SW 1271 (cell line): ENCODE data around the gene NCAM1.

Experiments
- DNase-seq, 2 experiments: peaks; one replicate each; lab custom pipeline; 2025; lab: John Stamatoyannopoulos, UW

The NCAM1 gene

DNA sequence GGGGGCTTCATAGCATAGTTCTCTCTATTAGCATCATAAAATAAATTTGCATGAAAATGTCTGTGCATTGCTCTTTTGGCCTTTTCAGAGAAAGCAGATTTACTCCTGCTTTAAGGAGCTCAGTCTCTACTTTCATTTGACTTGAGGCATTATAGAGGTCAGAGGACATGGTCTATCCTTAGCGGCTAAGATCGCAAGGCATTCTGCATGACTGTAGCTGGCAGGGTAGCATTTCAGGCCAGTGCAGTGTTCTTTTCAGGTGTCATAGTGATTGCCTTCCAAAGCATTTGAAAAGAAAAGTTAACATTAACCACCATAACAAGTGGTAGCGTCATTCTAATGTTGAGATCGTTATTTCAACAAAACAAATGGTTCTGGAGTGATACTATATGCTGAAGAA lies 126.5 kb downstream of the NCAM1 start:
- no peak for DNase-seq

DNA sequence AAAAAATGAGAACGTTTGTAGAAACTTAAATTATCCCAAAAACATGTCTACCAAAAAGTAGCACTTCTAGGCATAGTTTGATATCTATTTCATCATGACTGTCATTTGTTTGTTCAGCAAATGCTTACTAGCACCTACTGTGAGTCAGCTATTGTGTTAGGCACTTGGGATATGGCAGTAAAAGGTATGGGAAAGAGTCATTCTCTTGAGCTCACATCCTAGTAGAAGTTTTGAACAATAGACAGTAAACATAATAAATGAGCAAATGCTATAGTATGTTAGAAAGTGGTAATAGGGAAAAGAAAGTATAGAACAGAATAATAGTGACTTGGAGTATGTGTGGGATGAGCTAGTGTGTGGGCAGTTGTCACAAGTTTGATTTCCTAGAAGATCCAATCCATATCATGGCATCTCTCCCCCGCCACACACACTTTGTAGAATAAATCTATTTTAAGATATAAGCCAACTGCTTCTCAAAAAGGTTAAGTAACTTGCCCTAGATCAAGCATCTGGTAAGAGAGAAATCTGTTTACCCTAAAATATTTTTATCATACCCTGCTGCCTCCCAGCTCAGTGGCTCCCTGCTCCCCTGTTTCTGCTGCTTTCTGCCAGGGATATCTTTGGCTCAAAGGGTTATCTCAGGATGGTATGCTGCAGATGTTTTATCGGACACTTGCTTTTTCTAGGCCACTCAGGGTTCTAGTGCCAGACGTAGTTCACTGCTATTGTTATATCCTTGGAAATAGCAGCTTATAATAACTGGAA lies 129.7 kb downstream of the NCAM1 start:
- DNase-seq: no peak

DNA sequence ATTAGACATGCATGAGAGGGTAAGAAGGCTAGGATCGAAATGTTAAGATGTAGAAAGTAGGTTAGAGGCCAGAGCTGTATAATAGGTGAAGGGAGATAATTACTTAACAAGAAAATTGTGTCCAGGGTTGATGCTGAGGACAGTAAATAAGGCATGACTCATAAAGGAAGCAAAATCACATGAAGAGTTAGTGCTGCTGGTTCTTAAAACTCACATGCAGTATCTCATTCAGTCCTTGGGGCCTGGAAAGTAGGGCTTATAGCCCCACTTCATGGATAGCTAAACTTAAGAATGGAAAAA lies 130.2 kb downstream of the NCAM1 start:
- no peak for DNase-seq

DNA sequence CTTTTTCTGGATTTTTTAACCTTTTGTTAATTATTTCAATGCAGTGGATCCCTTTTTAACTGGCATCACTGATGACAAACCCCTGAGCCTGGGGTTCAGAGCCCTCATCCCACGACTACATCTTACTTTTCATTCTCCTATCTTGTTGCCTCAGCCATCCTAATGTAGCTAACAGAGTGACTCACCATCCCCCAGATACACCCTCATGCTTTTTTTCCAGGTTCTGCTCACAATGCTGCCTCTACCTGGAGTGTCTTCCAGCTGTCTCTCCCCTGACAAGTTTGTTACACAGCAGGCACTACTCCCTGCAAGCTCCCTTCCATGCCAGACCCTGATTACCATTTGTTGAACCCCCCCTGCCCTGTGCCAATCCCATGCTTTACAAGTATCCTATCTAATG lies 135.4 kb downstream of the NCAM1 start:
- DNase-seq: no peak

DNA sequence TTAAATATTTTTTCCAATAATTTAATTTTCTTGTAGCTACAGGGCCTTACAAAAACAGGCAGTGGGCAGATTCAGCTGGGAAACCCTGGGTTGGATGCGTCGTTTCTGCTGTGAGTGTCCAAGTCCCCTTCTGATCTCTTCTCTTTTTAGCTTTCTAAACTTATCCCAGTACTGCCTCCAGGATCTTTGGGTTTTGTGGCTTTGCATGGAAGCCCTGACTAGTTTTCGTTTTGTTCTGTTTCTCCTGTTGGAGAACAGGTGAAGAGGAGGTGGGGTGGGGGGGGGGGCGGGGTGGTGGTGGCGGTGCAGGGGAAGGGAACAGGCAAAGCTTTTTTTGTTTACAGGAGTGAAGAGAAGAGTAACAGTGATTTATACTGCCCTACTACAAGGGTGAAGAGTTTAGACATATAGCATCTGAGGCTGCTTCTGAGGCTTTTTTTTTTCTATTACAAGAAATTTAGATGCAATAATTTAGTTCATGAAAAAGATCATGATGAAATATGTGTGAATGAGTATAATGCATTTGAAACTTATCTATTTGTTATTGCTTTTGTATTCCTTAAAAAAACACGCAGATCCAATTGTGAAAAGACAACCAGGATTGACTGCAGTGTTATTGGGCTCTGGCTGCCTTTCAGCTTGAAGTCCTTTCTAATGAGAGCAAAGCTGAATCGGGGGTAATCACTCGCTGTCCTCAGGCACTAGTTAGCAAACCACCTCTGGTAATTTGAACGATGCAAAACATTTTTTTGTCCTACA lies 142.9 kb downstream of the NCAM1 start:
- DNase-seq: no peak

DNA sequence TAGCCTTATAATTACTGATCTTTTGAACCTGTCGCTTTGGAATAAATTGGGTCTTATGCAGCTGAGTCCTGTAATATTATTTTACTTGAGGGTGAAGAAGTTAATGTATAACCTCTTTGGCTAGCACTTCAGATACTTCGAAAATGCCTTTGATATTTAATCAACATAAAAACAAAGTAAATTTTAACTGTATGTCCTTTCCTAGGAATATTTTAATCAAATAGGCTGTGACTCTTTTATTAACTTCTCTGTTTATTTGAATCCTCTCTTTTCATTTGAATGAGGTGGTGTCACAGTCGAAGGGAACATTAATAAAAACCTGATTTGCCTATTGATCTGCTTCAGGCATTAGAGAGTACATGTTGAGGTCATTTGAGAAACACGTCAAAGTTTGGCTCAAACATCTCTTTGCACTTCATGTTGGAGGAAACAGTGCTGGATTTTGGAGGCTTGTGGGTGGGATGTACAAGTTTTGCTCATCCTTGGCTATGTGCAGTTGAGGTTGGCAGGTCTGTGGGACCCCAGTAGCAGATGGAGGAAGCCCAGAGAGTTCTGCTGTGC lies 143.6 kb downstream of the NCAM1 start:
- DNase-seq: no peak

DNA sequence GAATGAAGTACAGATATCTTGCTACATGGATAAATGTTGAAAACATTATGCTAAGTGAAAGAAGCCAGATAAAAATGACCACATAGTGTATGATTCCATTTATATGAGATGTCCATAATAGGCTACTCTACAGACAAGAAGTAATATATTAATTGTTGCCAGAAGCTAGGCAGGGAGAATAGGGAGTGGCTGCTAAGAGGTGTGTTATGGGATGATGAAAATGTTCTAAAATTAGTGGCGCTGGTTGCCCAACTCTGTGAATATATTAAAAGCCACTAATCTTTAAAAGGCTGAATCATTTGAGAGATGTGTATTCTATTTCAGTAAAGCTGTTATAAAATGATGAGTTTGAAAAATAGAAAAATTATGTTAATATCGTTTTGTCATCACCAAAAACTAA lies 144.4 kb downstream of the NCAM1 start:
- no peak for DNase-seq

DNA sequence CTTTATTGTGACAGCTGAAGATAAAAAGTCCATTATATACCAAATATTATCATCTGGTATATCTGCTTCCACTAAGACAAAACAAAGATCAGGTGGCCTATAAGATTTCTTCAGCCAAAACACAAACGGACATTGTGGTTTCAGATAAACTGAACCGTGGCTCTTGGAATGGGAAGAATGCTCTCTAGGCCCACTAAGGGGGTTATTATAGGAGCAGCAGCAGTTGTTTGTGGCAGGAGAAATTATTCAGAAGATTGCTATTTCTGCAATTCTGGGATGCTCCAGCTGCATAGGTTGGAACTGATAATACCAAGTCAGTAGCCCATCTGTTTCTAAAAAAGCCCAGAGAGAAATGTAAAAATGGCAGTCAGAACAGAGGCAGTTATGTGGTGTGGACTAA lies 145.3 kb downstream of the NCAM1 start:
- peak; percentile 19 to 77 for DNase-seq

DNA sequence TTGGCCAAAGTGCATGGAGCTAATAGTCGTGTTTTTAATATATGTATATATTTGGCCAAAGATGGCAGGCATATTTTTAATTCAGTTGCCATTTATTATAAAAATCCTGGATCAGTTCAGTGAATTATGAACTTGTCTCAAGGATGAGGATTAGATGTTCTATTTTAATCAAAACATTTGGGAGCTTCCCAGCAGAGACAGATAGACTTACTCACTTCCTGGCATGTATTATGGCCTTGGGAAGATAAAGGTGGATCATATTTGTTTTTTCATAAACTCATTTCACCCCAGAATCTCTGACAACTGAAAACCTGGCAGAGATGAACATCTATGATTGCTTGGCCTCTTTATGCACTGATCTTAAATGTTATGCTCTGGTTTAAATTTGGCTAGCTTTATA lies 148.8 kb downstream of the NCAM1 start:
- no peak for DNase-seq

DNA sequence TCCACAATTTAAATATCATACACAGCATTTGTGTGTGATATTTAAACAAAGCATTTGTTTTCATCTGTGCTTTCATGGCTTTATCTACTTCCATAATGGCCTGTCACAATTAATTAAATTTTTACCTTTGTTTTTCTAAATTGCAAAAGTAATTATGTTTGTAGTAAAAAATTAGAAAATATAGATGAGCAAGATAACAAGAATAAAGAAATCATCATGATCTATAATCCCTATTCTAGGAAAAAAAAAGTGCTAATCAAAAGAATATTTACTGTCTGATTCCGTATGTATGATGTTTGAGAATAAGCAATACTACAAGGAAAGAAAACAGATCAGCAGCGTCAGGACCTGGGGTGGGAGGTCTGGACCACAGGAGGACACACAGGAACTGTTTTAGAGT lies 149.9 kb downstream of the NCAM1 start:
- DNase-seq: no peak

DNA sequence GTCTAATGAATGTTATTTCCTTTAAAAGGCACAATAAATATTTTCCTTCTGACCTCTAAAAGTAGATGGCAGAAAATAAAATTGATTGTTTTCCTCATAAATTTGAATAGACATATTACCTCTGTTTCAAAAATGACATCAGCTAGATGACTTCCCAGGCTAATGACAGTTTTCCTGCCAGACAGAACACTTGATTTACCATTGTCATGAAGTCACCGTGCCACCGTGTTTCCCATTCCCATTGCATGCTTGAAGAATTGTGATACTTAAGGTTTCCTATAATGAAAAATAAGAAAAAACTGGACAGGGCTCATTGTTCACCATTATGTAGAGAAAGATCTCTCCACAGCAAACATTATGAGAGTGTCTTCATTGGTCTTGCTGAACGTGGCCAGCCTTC lies 151.1 kb downstream of the NCAM1 start:
- no peak for DNase-seq

DNA sequence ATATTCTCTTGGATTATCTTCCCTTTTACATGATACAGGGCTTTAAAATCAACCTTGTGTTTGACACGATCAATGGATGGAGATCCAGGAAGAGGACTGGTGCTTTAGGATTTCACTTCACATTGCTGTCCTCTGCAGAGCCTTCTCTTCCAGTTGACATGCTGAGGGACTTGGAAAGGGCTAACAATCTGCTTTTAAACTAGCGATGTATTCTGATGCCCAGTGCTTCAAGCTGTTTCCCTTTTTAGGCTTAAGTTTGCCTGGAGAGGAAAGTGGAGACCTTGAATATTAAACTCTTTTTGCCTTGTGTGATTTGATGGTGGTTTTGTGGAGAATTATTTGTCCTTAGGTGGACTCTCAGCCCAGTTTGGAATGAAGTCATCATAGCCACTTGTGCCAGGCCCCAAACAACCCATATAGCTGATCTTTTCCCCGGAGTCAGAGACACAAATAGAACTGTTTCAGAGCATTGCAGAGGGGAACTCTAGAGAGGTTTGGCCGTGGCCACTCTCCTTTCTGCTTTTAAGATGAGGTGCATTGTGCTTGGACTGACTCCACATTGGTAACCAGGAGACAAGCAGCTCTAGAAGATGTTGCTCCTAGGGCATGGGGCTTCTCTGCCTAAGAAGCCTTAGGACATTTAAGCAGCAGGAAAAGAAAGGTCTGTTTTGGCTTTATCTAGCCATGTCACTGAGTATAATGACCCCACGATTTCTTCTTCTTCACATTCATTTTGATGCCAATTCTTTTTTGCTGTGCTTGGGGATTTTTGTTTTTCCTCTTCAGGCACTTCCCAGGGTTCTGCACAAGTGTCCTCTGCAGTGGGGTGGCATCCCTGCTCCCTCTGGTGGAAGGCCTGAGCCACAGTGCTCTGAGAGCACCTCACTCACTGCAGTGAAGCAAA lies 152.8 kb downstream of the NCAM1 start:
- DNase-seq: peak; percentile 24 to 63

DNA sequence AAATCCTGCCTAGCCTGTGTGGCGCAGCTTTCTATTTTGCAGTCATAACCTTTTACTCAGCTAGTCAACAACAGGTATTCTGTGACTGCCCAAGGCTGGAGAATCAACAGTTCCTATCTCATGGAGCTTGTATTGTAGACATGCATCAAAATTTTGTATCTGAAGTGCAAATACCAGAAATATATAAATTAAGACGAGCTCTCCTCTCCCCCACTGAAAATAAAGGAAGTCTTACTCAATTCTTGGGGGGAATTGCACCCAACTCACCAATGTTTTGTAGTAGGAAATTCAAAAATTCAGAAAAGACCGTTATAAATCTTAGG lies 153.4 kb downstream of the NCAM1 start:
- no peak for DNase-seq

DNA sequence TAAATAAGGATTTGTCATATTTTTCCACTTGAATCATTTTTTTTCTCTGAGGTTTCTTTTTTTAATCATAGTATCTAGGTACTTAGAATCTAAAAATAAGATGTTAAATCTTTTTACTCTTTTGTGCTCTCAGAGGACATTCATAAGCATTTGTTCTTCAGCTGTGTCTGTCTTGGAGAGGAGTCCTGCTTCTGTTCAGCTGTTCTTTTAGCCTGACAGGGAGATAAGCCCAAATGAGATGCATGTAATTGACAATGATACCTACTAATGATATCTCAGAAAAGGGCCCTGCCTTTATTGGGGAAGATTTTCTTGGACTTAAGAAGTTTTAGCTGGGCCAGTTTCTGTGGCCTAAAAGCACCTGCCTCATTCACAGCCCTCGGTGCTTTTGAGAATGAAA lies 156.9 kb downstream of the NCAM1 start:
- no peak for DNase-seq

DNA sequence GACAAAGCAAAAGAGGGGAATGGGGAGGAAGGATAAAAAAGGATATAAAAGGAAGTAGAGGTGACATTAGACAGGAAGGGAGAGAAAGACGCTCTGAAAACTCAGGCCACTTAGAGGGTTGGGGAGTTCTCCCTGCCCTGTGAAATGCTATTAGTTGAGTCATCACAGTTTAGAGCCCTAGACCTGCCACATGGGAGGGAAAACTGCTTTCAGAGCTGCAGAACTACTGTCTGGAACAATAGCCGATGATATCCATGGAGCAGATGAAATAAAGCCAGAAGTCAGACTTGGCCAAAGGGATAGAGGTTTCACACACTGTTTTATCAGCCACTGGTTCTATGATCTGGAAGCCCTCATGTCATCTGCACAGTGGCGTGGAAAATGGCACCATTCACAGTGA lies 157.9 kb downstream of the NCAM1 start:
- DNase-seq: no peak

DNA sequence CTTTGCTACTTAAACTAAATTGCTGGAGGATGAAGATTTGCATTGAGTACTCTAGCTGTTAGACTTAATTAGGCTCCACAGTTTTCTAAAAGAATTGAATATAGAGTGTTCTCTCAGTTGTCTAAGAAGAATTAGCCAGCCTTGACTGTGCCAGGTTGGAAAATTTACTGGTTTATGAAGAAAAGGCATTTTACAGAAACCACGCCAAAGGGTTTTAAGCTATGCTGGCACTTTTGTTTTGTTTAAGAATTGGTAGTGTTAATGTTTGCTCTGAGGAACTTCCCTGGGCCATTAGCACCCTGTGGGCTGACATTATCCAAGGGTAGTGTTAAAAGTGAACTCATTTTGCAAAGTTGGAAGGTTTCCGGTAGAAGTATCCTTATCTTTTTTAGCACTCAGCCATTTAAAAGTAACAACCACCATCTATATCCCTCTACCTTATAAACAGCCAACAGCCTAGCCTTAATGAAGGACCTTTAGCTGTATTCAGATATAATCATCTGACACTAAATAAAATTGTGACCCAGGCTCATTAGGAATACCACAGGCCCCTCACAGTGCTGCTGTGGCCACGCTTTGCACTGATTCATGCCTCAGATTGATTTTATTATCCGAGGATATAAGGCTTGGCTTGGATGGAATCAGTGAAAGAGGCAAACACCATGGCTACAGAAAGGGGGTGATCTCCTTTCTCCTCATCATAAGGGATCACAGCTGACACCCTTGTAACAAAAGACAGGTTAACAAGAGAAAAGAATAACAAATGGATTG lies 158.9 kb downstream of the NCAM1 start:
- DNase-seq: no peak

DNA sequence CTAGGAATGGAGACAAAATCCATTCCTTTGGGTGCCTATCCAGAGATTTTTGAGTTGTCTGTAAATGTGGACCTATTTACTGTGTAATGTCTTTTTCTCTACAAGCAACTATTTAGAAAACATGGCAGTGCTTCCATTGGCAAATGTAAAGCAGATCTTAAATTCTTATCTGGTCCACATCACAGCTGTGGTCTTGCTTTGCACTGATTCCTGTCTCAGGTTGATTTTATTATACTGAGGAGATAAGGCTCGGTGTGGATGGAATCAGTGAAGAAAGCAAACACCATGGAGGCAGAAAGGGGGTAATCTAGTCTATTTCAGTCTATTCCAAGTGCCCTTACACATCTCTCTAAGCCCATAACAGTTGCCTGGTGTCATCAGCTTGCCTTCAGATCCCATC lies 160.5 kb downstream of the NCAM1 start:
- DNase-seq: no peak

DNA sequence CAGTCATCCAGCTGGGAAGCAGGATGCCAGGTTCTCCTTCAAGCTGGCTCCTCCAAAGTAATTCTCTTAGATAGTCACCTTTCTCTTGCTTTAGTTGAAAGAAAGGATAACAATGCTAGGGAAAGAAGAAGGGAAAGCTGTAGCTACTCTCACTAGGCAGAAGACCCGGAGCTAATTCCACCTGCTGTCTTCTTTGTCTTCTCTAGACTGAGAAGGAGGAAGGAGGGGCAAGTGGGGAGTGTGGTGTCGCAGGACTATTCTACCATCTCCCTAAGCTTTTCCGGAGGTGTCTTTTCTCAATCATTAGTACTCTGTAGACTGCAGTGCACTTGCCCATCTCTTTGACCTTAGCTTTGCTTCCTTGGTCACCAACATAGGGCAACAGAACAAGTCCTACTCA lies 162.8 kb downstream of the NCAM1 start:
- no peak for DNase-seq

DNA sequence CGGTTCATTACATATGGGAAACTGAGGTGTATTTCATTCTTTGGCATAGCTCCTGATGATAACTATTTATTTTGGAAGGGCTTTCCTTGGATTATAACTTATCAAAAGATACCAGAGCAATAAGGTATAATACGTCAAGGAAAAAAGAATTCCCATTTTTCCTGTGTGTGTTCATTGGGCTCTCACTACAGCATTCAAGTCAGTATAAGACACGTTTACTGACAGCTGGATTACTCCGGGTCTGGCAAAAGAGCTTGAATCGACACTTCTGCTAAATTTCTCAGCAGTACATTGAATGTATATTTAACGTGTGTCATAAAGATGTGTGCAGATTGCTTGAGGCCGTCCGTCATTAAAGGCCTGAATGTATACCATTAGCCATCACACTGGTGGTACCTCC lies 163.4 kb downstream of the NCAM1 start:
- DNase-seq: no peak

DNA sequence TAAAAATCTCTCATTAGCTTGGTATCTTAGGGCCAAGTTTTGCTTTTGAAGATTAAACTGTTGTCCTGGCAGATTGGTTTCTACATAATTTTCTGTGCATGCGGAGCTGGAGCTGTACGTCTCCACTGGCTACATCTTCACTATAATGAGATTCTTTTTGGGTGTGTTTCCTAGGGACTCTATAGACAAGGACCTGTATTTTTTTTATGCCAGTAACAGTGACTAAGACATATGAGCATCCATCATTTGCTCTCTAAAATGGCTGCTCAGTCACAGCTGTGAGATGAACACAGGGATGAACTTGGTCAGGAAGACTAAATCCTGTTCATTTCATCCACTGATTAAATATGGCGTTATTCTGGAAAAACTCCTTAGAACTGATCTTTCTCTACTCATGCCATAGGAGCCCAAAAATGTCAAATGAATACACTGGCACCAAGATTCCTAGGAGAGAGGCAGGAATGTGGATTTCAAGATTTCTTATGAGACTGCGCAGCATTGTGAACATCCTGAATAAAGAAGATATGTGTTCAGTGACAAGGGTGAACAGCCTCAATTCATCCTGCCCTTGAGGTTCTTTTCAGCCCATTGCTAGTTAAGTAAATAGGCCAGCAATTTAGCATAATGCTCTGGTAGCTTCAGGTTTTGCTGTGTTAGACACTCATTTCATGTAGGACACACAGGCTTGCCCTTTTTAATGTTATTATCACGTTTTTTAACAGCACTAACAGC lies 168.2 kb downstream of the NCAM1 start:
- no peak for DNase-seq
